Measurements from ENCODE around the gene SLC30A4.
"Not testable (repeated sequence)": the region's sequence is repeated elsewhere in the genome, so short reads cannot be mapped to it uniquely, and the experiment has no call there.

SLC30A4 gene

DNA sequence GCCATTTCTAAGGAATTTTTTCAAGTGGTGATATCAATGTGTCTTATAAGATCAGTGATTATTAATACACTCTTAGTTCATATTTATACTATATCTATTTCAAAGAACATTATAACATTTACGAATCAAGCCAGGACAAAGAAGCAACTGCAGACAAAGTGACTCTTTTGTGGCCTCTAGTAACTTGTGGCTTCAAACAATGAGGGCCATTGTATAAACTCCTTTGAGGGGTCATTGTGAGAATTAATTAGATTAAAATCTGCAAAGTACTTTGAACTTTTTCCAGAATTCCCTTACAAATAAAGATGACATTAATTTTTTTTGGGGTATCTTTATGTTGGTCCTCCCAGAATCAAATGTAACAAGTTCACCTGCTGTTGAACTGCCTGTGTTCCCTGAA lies 12.3 kb upstream of the SLC30A4 start:
- no peaks in the 10 kb centered on the region for H3K9me3 ChIP-seq (ENCODE audit: insufficient read depth, low read length)
- H3K9ac ChIP-seq (ENCODE audit: insufficient read length, low read depth): no peak overlapping the region
- no peaks in the 10 kb centered on the region for H3K4me1 ChIP-seq (ENCODE audit: insufficient read depth, insufficient read length)
- no peaks in the 10 kb centered on the region for H3K27me3 ChIP-seq (ENCODE audit: insufficient read depth, insufficient read length)
- no peak overlapping the region for H3K4me3 ChIP-seq (ENCODE audit: insufficient read length, low read depth)
- no peak for DNase-seq (ENCODE audit: low read depth, low spot score)
- TF ChIP-seq YY1 (IDR thresholded peaks at IDR 0.05; ENCODE audit: insufficient read depth, insufficient read length): no peak
- no peak for TF ChIP-seq ZNF274 (IDR thresholded peaks at IDR 0.05; ENCODE audit: low read depth, low read length)
- no peak for TF ChIP-seq SUZ12 (IDR thresholded peaks at IDR 0.05; ENCODE audit: extremely low read depth, insufficient read depth, insufficient read length)
- no peaks in the 10 kb centered on the region for H3K36me3 ChIP-seq (ENCODE audit: insufficient read depth, insufficient read length, low read length)

DNA sequence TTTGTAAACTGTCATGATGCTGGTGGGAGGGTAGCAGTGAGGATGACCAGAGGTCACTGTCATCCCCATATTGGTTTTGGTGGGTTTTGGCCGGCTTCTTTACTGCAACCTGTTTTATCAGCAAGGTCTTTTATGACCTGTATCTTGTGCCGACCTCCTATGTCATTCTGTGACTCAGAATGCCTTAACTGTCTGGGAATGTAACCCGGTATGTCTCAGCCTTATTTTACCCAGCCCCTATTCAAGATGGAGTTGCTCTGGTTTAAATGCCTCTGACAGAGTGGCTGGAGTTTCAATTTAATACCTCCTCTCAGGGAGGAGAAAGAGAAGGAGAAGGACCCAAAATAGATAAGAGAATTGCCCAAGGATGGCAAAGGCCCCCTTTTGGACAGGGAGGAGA lies 10.3 kb upstream of the SLC30A4 start:
- not testable (repeated sequence) for H3K27me3 ChIP-seq (ENCODE audit: insufficient read depth, insufficient read length); H3K36me3 ChIP-seq (ENCODE audit: insufficient read depth, insufficient read length, low read length); H3K9ac ChIP-seq (ENCODE audit: insufficient read length, low read depth); DNase-seq (ENCODE audit: low read depth, low spot score); H3K4me1 ChIP-seq (ENCODE audit: insufficient read depth, insufficient read length); H3K9me3 ChIP-seq (ENCODE audit: insufficient read depth, low read length); H3K4me3 ChIP-seq (ENCODE audit: insufficient read length, low read depth)

- H3K9ac ChIP-seq (ENCODE audit: insufficient read length, low read depth): no peak overlapping the region
- peaks cover 7% of the 10 kb centered on the region for H3K27me3 ChIP-seq (ENCODE audit: insufficient read depth, insufficient read length)
- no peaks in the 10 kb centered on the region for H3K9me3 ChIP-seq (ENCODE audit: insufficient read depth, low read length)
- no peaks in the 10 kb centered on the region for H3K4me1 ChIP-seq (ENCODE audit: insufficient read depth, insufficient read length)
- no peak overlapping the region for H3K4me3 ChIP-seq (ENCODE audit: insufficient read length, low read depth)
- no peaks in the 10 kb centered on the region for H3K36me3 ChIP-seq (ENCODE audit: insufficient read depth, insufficient read length, low read length)
- no peak for DNase-seq (ENCODE audit: low read depth, low spot score)
- TF ChIP-seq ZNF274 (IDR thresholded peaks at IDR 0.05; ENCODE audit: low read depth, low read length) (no peak), SUZ12 (IDR thresholded peaks at IDR 0.05; ENCODE audit: extremely low read depth, insufficient read depth, insufficient read length) (no peak), YY1 (IDR thresholded peaks at IDR 0.05; ENCODE audit: insufficient read depth, insufficient read length) (no peak)
Observed at GRCh38 chr15:45529613-45530012, 7.1 kb upstream of the SLC30A4 start.

DNA sequence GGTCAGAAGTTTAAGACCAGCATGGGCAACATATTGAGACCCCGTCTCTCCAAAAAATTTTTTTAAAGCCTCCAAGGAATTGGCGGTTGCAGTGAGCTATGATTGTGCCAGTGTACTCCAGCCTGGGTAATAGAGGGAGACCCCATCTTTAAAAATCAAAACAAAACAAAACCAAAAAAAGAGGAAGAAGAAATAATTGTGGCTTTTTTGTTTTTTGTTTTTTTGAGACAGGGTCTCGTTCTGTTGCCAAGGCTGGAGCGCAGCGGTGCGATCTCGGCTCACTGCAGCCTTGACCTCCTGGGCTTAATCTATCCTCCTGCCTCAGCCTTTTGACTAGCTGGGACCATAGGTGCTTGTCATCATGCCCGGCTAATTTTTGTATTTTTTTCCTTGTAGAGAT lies 4.5 kb upstream of the SLC30A4 start:
- Histone ChIP-seq H3K36me3 (ENCODE audit: insufficient read depth, insufficient read length, low read length) (no peaks in the 10 kb centered on the region), H3K9me3 (ENCODE audit: insufficient read depth, low read length) (no peaks in the 10 kb centered on the region), H3K27me3 (ENCODE audit: insufficient read depth, insufficient read length) (peaks cover 31% of the 10 kb centered on the region), H3K4me3 (ENCODE audit: insufficient read length, low read depth) (no peak overlapping the region), H3K4me1 (ENCODE audit: insufficient read depth, insufficient read length) (no peaks in the 10 kb centered on the region), H3K9ac (ENCODE audit: insufficient read length, low read depth) (no peak overlapping the region)
- no peak for TF ChIP-seq SUZ12 (IDR thresholded peaks at IDR 0.05; ENCODE audit: extremely low read depth, insufficient read depth, insufficient read length)
- no peak for TF ChIP-seq ZNF274 (IDR thresholded peaks at IDR 0.05; ENCODE audit: low read depth, low read length)
- TF ChIP-seq YY1 (IDR thresholded peaks at IDR 0.05; ENCODE audit: insufficient read depth, insufficient read length): no peak
- DNase-seq (ENCODE audit: low read depth, low spot score): no peak

DNA sequence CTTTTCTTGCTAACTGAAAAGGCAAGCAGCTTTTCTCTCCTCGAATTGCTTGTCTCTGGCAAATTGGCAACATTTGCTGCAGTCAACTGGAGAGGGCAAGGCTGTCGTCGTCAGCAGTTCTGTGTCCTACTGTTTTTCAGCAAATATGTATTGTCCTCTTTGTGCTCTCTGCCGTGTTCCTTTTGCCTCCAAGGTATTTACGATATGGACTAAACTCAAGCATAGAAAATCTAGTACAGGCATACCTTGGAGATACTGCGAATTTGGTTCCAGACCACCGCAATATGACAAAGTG lies 558 bp upstream of the SLC30A4 start:
- no peak for TF ChIP-seq YY1 (IDR thresholded peaks at IDR 0.05; ENCODE audit: insufficient read depth, insufficient read length)
- TF ChIP-seq SUZ12 (IDR thresholded peaks at IDR 0.05; ENCODE audit: extremely low read depth, insufficient read depth, insufficient read length): no peak
- no peak for TF ChIP-seq ZNF274 (IDR thresholded peaks at IDR 0.05; ENCODE audit: low read depth, low read length)
- H3K9ac ChIP-seq (ENCODE audit: insufficient read length, low read depth): peak overlapping the region; percentile 81

DNA sequence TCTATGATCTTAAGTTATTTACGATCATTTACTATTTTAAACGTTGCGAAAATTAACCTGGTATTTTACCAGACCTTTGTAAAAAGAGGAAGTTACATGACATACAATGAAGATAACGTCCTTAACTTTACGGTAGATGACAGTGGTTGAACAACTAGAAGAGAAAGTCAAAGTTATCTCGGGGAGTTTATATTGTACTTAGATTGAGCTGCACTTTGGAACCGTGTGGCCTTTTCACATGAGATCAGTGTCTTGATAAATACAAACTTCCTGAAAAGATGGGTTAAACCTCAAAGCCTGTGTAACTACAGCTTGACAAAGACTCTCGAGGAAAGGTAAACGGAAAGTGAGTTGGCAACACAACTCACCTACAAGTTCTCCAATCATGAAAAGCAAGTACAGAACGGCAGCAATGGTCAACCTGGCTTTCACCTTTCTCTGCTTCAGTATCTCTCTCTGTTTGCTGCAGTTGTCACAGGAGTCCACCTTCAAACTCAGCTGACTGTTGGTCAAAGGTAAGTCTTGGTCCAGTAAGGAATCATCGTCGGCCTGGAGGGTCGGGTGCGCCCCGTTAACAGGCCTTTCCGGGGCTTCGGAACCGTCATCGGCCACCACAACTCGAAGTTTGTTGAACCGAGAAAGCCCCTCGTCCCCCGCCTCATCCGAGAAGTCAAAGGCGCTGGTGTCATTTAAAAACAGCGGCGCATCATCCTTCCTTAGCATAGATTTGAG lies 793 bp downstream of the SLC30A4 start:
- peaks cover 49% of the 10 kb centered on the region for H3K27me3 ChIP-seq (ENCODE audit: insufficient read depth, insufficient read length)
- DNase-seq (ENCODE audit: low read depth, low spot score): no peak

More for the DNA sequence above, 558 bp upstream of the SLC30A4 start:
- Histone ChIP-seq H3K36me3 (ENCODE audit: insufficient read depth, insufficient read length, low read length) (no peaks in the 10 kb centered on the region), H3K4me1 (ENCODE audit: insufficient read depth, insufficient read length) (no peaks in the 10 kb centered on the region), H3K4me3 (ENCODE audit: insufficient read length, low read depth) (peak overlapping the region; percentile 49), H3K9me3 (ENCODE audit: insufficient read depth, low read length) (no peaks in the 10 kb centered on the region), H3K27me3 (ENCODE audit: insufficient read depth, insufficient read length) (peaks cover 49% of the 10 kb centered on the region)
- DNase-seq (ENCODE audit: low read depth, low spot score): no peak

DNA sequence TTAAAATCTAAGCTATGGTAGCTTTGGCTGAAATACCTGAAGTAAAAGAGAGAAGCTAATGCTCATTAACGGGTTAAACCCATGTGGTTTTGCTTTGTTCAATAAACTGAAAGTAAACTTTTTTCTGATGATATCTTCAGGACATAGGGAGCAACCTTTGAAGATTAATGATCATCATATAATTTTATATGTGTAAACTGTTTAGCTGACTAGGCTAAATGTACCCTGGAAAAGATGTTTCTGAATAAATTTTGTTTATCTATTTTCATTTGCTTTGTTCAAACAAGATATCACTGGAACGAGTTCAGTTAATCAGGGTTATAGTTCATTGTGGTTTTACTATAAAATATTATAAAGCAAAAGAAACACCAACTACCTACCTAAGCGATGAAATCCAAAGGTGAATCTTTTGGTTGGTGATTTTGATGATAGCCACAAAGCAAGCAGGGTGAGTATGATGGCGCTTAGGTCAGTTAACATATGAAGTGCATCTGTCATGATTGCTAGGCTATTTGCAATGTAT lies 11.7 kb downstream of the SLC30A4 start:
- Histone ChIP-seq H3K9me3 (ENCODE audit: insufficient read depth, low read length) (no peaks in the 10 kb centered on the region), H3K4me1 (ENCODE audit: insufficient read depth, insufficient read length) (no peaks in the 10 kb centered on the region), H3K4me3 (ENCODE audit: insufficient read length, low read depth) (no peak overlapping the region), H3K36me3 (ENCODE audit: insufficient read depth, insufficient read length, low read length) (no peaks in the 10 kb centered on the region), H3K9ac (ENCODE audit: insufficient read length, low read depth) (no peak overlapping the region), H3K27me3 (ENCODE audit: insufficient read depth, insufficient read length) (no peaks in the 10 kb centered on the region)
- no peak for TF ChIP-seq ZNF274 (IDR thresholded peaks at IDR 0.05; ENCODE audit: low read depth, low read length)
- no peak for TF ChIP-seq SUZ12 (IDR thresholded peaks at IDR 0.05; ENCODE audit: extremely low read depth, insufficient read depth, insufficient read length)
- no peak for TF ChIP-seq YY1 (IDR thresholded peaks at IDR 0.05; ENCODE audit: insufficient read depth, insufficient read length)
- no peak for DNase-seq (ENCODE audit: low read depth, low spot score)

More for the DNA sequence above, 793 bp downstream of the SLC30A4 start:
- Histone ChIP-seq H3K4me1 (ENCODE audit: insufficient read depth, insufficient read length) (no peaks in the 10 kb centered on the region), H3K36me3 (ENCODE audit: insufficient read depth, insufficient read length, low read length) (no peaks in the 10 kb centered on the region), H3K4me3 (ENCODE audit: insufficient read length, low read depth) (peak overlapping the region; percentile 49), H3K9ac (ENCODE audit: insufficient read length, low read depth) (peak overlapping the region; percentile 59), H3K9me3 (ENCODE audit: insufficient read depth, low read length) (no peaks in the 10 kb centered on the region)
- TF ChIP-seq YY1 (IDR thresholded peaks at IDR 0.05; ENCODE audit: insufficient read depth, insufficient read length) (no peak), ZNF274 (IDR thresholded peaks at IDR 0.05; ENCODE audit: low read depth, low read length) (no peak), SUZ12 (IDR thresholded peaks at IDR 0.05; ENCODE audit: extremely low read depth, insufficient read depth, insufficient read length) (no peak)

GRCh38 chr15:45507143-45507542 lies 15.4 kb downstream of the SLC30A4 start:
- H3K9me3 ChIP-seq (ENCODE audit: insufficient read depth, low read length); H3K9ac ChIP-seq (ENCODE audit: insufficient read length, low read depth); DNase-seq (ENCODE audit: low read depth, low spot score); H3K27me3 ChIP-seq (ENCODE audit: insufficient read depth, insufficient read length); H3K36me3 ChIP-seq (ENCODE audit: insufficient read depth, insufficient read length, low read length); H3K4me3 ChIP-seq (ENCODE audit: insufficient read length, low read depth); H3K4me1 ChIP-seq (ENCODE audit: insufficient read depth, insufficient read length): not testable (repeated sequence)
